Thoracic aorta (tissue), 2 donors: ENCODE measurements around the gene TNKS2. TPM values are rescaled to one million over a fixed set of nuclear protein-coding genes. Genes with fewer than 3 reads are reported as not detected.

Experiments
- ATAC-seq: fragments of 150-250 bp; one replicate; pipeline ENCODE4 v1.8.0; 2017; ENCODE audit warnings: low read depth; ENCODE audit not compliant: insufficient number of reproducible peaks, low FRiP score
- DNase-seq: peaks from one replicate; pipeline ENCODE4 v3.0.0-alpha.2; 2020; ENCODE audit warnings: low spot score
- H3K27ac ChIP-seq, 2 donors: fragments of 200-600 bp; sonication (generic); 1 replicate in 1 of 2; 2 replicates in 1 of 2; pipeline ENCODE4 v1.5.1; 2016; ENCODE audit warnings: mild to moderate bottlenecking in 2 of 2, moderate library complexity in 2 of 2
- H3K27me3 ChIP-seq: fragments of 200-600 bp; sonication (generic); replicated peaks from 2 replicates; pipeline ENCODE4 v1.6.0; 2016; ENCODE audit warnings: mild to moderate bottlenecking; ENCODE audit not compliant: insufficient read depth
- H3K36me3 ChIP-seq: fragments of 200-600 bp; sonication (generic); one replicate; pipeline ENCODE4 v1.5.1; 2016
- H3K4me1 ChIP-seq, 2 donors: fragments of 200-600 bp; sonication (generic); 1 replicate in 1 of 2; 2 replicates in 1 of 2; pipeline versions ENCODE4 v1.5.1 to v1.6.0; 2016; ENCODE audit warnings: low read depth in 2 of 2, mild to moderate bottlenecking in 1 of 2; ENCODE audit not compliant: control insufficient read depth in 1 of 2
- H3K4me3 ChIP-seq: fragments of 200-600 bp; sonication (generic); 2 replicates; pipeline ENCODE4 v1.5.1; 2016; ENCODE audit warnings: mild to moderate bottlenecking
- H3K9me3 ChIP-seq: fragments of 200-600 bp; sonication (generic); 2 replicates; pipeline ENCODE4 v1.5.1; 2016
- CTCF ChIP-seq: fragments of 200-600 bp; sonication (generic); IDR thresholded peaks from one replicate; pipeline ENCODE4 v1.5.1; 2019; ENCODE audit warnings: antibody characterized with exemption
- total RNA-seq, 2 donors: library from RNA; depleted of rRNA; stranded (reverse); fragments of >200 nt; gene quantifications; one replicate each; pipeline versions ENCODE4 v1.1.0 to v1.2.3, GENCODE V29; 2016

Gene TNKS2
- total RNA-seq, 2 donors from 2014 or later, result 45.1 to 73.1 TPM

DNA sequence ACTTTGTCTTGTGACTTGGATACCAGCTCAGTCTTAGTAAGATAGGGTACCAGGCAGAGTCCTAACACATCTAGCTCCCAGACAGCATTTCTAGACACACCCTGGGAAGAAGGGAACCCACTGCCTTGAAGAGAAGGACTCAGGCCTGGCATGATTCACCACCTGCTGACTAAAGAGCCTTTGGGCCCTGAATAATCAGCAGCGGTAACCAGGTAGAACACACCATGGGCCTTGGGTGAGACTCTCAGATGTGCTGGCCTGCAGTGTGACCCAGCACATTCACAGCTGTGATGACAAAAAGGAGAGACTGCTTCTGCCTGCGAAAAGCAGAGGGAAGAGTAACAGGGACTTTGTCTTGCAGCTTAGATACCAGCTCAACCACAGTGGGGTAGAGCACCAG is 10.4 kb upstream of the TNKS2 start:
- Histone ChIP-seq H3K9me3 (no peaks in the 10 kb centered on the region), H3K27ac (no peak overlapping the region), H3K4me3 (no peak overlapping the region), H3K4me1 (no peaks in the 10 kb centered on the region), H3K27me3 (no peaks in the 10 kb centered on the region), H3K36me3 (no peaks in the 10 kb centered on the region)
- ATAC-seq (no peak), DNase-seq (no peak)
- TF ChIP-seq CTCF, result no peak

DNA sequence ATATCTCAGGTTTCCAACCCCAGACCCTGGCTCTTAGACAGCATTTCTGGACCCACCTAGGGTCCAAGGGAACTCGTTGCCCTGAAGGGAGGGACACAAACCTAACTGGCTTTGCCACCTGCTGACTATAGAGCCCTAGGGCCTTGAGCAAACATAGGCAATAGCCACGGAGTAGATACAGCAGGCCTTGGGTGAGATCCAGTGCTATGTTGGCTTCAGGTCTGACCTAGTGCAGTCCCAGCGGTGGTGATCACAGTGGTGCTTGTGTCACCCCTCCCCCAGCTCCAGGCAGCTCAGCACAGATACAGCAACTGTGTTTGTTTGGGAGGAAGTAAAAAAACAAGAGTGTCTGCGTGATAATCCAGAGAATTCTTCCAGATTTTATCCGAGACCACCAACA is 9.7 kb upstream of the TNKS2 start:
- Histone ChIP-seq H3K9me3 (no peaks in the 10 kb centered on the region), H3K36me3 (no peaks in the 10 kb centered on the region), H3K4me3 (no peak overlapping the region), H3K27ac (no peak overlapping the region), H3K27me3 (no peaks in the 10 kb centered on the region), H3K4me1 (no peaks in the 10 kb centered on the region)
- ATAC-seq (no peak), DNase-seq (no peak)
- TF ChIP-seq CTCF, result no peak

GRCh38 chr10:91796331-91797047 is 1.7 kb upstream of the TNKS2 start:
- Histone ChIP-seq H3K9me3 (no peaks in the 10 kb centered on the region), H3K27me3 (no peaks in the 10 kb centered on the region), H3K4me1 (peaks cover 14 to 34% of the 10 kb centered on the region in 2 donors), H3K36me3 (no peaks in the 10 kb centered on the region), H3K4me3 (peak overlapping the region; percentile 93), H3K27ac (peak overlapping the region; percentile 64 to 93)
- no peak for TF ChIP-seq CTCF
- ATAC-seq (no peak), DNase-seq (no peak)

- no peaks in the 10 kb centered on the region for H3K36me3 ChIP-seq
- TF ChIP-seq CTCF, result no peak
- ATAC-seq (no peak), DNase-seq (no peak)
- H3K9me3 ChIP-seq, result no peaks in the 10 kb centered on the region
- H3K27ac ChIP-seq, result peak overlapping the region; percentile 92 to 93
- H3K4me3 ChIP-seq, result peak overlapping the region; percentile 93
- peaks cover 14 to 39% of the 10 kb centered on the region in 2 donors for H3K4me1 ChIP-seq
- no peaks in the 10 kb centered on the region for H3K27me3 ChIP-seq
These were observed 1.1 kb upstream of the TNKS2 start for GRCh38 chr10:91797048-91797690.

- ATAC-seq, result peak; percentile 32
- no peak for TF ChIP-seq CTCF
- Histone ChIP-seq H3K27ac (peak overlapping the region; percentile 92 to 93), H3K27me3 (no peaks in the 10 kb centered on the region), H3K4me3 (peak overlapping the region; percentile 93), H3K9me3 (no peaks in the 10 kb centered on the region), H3K4me1 (peaks cover 18 to 43% of the 10 kb centered on the region in 2 donors), H3K36me3 (no peaks in the 10 kb centered on the region)
- no peak for DNase-seq
These were observed 704 bp downstream of the TNKS2 start for GRCh38 chr10:91798649-91799611.
